Activated CD4-positive, alpha-beta T cell treated with anti-CD3 and anti-CD28 coated beads, Interleukin-2, Interleukin-4, amounts not matched to agents 100 ng/mL and 50 ng/mL, durations not matched to agents 16 hours and 8 hours (primary cell): ENCODE measurements around the gene NR1H4.
"Not testable (repeated sequence)": the region's sequence is repeated elsewhere in the genome, so short reads cannot be mapped to it uniquely, and the experiment has no call there.

Source experiments
- DNase-seq: peaks from one replicate; pipeline ENCODE4 v3.0.0-alpha.2; 2020; ENCODE audit warnings: low spot score

Gene NR1H4

GRCh38 chr12:100518376-100518775 lies 44.7 kb downstream of the NR1H4 start:
- DNase-seq = no peak

- DNase-seq = no peak
Observed at GRCh38 chr12:100520048-100520769, 46.5 kb downstream of the NR1H4 start.

DNA sequence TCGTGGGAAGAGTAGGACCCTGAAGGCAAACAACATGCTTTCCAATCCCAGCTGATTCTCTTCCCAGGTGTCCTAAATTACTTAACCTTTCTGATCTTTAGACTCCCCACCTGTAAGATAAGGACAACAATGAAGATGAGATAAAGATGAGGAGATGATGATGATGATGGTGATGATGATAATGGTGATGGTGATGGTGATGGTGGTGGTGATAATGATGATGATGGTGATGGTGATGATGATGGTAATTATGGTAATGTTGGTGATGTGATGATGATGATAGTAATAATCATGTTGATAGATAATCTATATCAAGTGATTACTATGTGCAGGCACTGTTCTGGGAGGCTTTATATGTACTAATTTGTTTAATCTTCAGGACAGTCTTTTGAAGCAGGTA lies 48.3 kb downstream of the NR1H4 start:
- no peak for DNase-seq

DNA sequence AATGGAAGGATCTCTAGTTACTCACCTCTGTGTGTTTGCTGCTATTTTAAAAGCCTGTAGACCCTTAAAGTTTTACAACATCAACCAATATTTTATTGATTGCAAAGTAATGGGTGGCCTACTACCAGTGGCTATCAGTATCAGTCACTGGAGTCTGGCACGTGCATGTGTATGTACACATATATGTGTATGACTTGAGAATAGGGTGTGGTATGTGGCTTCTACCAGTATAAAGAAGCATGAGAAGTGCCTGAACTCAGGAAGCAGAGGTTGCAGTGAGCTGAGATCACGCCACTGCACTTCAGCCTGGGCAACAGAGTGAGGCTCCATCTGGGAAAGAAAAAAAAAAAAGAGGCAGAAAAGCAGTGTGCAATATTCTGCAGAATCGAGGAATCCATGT lies 54.4 kb downstream of the NR1H4 start:
- DNase-seq = no peak

DNA sequence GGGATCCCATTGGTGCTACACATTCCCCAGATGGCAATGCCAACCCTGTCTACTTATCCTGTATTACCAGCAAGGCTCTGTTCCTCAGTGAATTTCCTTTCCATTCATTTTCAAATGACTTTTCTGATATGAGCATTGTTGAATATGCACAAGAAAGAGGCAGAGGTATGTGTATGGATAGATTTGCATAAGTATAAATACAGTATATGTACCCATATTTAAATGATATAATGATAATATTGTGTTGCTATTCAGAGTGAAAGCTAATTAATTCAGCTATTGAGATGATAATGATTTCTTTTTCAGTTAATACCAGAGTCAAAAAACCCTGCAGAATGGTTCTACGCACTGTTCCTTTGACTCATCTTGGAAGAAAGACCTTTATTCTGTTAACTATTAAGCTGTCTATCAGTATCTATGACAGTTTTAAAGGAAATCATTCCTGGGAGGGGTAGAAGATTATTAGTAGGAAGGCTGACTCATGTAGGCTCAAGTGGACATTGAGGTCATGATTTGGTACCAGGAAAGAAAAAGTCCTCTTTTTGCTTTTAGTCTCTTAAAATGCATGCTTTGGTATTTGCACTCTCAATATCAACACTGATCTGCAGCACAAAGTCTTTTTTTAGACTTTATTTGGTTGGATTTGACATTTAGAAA lies 54.9 kb downstream of the NR1H4 start:
- no peak for DNase-seq

- no peak for DNase-seq
Observed at GRCh38 chr12:100529756-100530350, 56.2 kb downstream of the NR1H4 start.

DNA sequence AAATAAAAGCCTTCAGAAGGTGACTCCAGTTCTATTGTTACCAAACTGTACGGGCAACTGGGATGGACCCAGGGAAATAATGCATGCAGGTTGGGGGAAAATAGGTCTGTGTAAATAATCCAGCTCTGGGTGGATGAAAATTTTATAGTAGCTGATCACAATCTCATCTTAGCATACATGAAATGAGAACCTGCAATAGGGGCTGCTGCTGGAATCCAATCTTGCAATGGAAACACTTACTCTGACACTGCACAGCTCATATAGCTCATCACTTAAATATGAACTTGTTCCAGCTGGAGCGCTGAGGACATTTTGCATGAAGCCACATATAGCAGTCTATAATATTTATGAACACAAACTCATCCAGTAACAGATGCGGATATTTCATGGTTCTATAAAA lies 59.7 kb downstream of the NR1H4 start:
- DNase-seq = no peak

DNA sequence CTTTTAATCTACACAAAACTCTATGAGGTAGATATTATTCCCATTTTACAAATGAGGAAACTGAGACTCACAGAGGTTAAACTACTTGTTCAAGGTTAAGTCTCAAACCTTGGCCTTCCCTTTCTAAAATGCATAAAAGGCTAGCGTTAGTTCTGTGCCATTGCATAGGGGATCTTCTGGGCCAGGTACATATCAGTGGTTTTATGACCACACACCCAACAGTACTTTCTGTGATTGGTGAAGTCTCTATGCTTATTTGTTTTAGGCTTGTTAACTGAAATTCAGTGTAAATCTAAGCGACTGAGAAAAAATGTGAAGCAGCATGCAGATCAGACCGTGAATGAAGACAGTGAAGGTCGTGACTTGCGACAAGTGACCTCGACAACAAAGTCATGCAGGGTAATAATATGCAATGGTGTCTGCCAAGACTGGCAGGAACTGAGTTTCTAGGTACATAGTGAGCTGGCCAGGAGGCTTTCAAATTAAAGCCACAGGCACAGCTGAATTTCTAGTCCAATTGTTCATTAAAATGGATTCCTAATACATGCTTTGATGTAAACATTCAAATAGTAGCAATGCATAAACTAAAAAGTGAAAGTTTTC lies 61.1 kb downstream of the NR1H4 start:
- no peak for DNase-seq

- DNase-seq = peak; percentile 9
Observed at GRCh38 chr12:100539202-100539601, 65.5 kb downstream of the NR1H4 start.

DNA sequence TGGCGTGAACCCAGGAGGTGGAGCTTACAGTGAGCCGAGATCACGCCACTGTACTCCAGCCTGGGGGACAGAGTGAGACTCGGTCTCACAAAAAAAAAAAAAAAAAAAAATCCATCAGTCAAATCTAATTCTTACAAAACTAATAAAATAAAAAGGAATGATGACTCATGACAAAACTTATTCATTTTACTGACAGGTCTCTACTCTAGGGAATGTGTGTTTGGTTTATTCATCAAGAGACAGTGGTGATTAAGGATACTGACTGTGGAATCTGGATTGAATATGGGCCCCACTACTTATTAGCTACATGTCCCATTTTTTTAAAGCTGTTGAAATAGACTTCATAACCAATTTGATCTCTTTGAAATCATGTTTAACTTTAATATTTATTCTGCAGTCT lies 70.5 kb downstream of the NR1H4 start:
- no peak for DNase-seq

DNA sequence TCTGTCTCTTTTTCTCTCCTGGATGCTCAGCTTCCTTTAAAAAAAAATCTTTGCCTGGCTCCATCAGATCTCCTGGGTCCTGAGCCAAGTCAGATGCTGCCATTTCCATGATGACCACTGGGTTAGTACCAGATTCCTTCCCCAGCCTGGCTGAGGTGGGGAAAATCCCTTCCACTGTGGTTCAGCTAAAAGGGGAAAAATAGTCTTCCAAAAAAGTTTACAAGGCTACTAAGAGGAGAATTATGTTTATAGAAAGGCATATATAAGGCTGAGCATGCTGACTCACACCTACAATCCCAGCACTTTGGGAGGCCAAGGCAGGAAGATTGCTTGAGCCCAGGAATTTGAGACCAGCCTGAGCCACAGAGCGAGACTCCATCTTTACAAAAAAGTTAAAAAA lies 71.4 kb downstream of the NR1H4 start:
- no peak for DNase-seq

- no peak for DNase-seq
Observed at GRCh38 chr12:100553936-100554335, 80.3 kb downstream of the NR1H4 start.

DNA sequence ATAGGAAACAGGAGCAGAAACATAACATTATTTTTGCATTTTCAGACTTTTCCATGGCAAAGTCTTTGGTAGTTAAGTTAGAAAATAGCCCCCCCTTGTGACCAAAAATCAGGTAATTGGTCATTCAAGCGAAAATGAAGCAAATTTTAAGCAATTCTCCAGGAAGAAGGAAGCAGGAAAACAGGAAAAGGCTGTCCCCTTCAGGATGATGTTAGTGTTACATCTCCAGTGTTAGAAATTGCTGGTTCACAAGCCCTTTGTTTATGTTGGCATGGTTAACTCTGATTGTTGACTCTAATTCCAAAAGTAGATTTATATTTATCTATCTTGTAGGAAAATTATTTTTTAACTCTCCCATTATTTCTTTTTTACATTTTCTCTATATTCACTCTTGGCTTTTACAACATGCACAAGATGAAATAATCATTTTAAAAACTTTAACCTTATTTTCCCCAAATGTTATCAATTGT lies 81.0 kb downstream of the NR1H4 start:
- peak; percentile 18 for DNase-seq

GRCh38 chr12:100555722-100556121 lies 82.1 kb downstream of the NR1H4 start:
- DNase-seq = no peak

DNA sequence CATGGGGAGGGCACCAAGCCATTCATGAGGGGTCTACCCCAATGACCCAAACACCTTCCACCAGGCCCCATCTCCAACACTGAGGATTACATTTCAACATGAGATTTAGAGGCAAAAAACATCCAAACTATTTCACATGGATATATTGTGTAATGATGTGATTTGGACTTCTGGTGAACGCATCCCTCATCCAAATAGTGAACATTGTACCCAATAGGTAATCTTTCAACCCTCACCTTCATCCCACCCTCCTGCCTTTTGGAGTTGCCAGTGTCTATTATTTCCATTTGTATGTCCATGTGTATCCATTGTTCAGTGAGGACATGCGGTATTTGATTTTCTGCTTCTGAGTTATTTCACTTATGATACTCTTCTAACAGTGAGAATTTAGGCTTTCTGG lies 83.7 kb downstream of the NR1H4 start:
- DNase-seq = no peak

DNA sequence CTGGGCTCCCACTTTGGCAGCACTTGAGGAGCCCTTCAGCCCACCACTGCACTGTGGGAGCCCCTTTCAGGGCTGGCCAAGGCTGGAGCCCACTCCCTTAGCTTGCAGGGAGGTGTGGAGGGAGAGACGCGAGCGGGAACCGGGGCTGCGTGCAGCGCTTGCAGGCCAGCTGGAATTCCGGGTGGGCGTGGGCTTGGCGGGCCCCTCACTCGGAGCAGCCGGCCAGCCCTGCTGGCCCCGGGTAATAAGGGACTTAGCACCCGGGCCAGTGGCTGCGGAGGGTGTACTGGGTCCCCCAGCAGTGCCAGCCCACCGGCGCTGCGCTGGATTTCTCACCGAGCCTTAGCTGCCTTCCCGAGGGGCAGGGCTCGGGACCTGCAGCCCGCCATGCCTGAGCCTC lies 85.6 kb downstream of the NR1H4 start:
- DNase-seq = not testable (repeated sequence)

- DNase-seq = no peak
Observed at GRCh38 chr12:100564090-100564489, 90.4 kb downstream of the NR1H4 start.

DNA sequence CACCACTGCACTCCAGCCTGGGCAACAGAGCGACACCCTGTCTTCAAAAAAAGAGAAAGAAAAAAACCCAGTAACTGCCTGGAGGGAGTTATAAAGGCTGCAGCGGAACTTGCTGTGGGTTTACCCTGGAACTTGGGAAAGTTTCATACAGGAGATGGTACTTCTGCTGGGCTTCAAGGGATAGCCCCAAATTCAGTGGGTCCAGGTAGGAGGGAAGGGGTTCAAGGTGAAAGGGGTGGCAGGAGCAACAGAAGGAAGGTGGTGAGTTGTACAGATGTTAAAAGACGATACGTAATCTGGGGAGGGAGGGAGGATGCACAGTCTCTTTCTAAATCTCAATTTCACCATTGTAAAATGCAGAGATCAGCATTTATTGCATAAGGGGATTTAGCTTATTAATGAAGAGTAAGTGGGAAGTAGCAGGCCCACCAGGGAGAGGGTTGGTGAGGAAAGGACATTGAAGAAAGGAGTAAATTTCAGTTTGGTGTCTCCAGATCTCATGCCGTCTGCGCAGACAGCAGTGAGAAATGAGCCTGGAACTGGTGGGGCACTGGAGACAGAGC lies 91.3 kb downstream of the NR1H4 start:
- DNase-seq = no peak

DNA sequence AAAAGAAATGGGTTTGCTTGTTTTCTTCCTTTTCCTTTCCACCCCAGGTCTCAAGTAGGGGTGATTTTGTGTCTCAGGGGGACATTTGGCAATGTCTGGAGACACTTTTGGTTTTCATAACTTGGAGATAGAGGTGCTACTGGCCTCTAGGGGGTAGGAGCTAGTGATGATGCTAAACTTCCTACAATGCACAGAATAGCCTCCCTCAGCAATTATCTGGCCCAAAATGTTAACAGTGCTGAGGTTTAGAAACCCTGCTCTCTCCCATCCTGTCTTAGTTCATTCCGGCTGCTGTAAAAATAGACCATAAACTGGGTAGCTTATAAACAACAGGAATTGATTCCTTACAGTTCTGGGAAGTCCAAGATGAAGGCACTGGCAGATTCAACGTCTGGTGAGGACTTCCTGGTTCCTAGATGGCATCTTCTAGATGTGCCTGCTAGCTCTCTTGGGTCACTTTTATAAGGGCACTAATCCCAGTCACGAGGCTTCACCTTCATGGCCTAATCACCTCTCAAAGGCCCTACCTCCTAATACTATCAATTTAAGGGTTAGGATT lies 92.4 kb downstream of the NR1H4 start:
- DNase-seq = no peak

GRCh38 chr12:100566887-100567637 lies 93.4 kb downstream of the NR1H4 start:
- peak; percentile 2 for DNase-seq

DNA sequence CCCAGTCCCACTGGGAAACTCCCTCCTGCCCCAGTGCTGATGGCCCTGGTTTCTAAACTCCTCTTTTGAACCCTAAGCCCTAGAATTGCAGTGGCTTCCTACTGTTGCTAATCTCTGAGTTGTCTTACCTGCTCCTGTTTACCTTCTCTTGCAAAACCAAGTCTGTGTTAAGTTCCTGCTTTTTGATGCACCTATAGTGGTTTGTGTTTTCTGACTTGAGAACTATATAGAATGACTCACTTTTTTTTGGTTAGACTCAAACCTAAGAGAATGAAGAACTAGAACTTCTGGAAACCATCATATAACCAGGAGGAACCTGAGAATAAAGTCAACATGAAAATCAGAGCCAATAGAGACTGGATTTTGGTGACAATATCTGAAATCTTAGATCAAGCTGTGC lies 94.3 kb downstream of the NR1H4 start:
- no peak for DNase-seq

GRCh38 chr12:100572184-100572583 lies 98.5 kb downstream of the NR1H4 start:
- DNase-seq = no peak
